ENCODE measurements around the gene OTOA. TPM values are rescaled to one million over a fixed set of nuclear protein-coding genes. Genes with fewer than 3 reads are reported as not detected.
"Not testable (repeated sequence)": the region's sequence is repeated elsewhere in the genome, so short reads cannot be mapped to it uniquely, and the experiment has no call there.

The OTOA gene
- total RNA-seq, 1 donor from 2014 or later = not detected

DNA sequence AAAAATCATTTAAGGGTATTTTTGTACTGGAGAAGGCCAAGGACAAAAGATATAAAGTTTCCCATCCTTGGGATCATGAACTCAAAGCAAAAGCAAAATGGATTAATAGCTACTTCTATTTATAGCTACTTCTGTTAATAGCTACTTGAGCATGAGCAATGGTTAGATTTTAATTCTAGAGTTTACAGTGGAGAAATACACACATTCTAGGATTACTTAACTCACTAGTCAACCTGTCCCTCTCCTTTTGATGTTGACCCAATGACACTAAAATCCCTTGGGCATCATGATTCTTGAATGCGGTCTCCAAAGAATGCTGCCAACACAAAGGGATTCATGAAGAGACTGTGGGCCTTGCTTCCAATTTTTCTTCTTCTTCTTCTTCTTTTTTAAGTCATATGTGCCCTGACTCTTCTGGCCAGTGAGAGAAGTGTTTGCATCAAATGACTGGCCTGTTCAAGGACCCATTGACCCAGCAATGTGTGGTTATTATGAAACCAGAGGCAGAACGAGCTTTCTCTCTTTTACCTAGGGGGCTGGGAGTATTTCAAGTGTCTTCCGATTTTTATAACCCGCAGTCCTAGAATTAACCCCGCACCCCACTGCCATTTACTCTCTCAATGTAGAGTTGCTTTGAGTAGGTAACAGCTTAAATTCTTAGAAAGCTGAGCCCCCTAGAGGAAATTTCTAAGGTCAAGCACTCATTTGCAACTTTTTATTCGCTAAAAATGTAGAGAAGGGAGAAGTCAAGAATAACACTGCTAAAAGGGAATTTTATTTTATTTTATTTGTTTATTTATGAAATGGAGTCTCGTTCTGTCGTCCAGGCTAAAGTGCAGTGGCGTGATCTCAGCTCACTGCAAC, 34.6 kb downstream of the OTOA start:
- H3K36me3 Mint-ChIP-seq (ENCODE audit: low read depth) = no peaks in the 10 kb centered on the region

DNA sequence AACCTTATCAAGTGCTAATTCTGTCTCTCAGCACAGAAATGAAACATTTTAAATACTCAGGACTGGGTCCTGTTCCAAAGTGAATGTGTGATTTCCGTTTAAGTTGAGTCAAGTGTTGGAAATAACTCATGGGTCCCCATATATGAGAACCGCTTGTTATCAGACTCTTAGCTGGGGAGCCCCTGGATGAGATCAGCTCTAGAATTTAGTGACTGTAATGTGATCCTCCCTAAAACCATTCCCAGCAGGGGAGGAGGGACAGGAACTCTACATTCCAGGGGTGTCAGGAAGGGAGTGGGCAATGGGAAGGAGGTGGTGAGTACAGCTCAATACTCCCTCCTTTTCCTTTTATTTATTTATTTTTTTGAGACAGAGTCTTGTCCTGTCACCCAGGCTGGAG, 37.5 kb downstream of the OTOA start:
- Mint-ChIP-seq H3K4me3 (no peak overlapping the region), H3K9me3 (no peaks in the 10 kb centered on the region), H3K27me3 (ENCODE audit: insufficient read depth) (peaks cover 9% of the 10 kb centered on the region), H3K36me3 (ENCODE audit: low read depth) (no peaks in the 10 kb centered on the region), H3K27ac (no peak overlapping the region), H3K4me1 (ENCODE audit: low read depth) (no peaks in the 10 kb centered on the region)
- no peak for DNase-seq (ENCODE audit: low spot score)
- intact Hi-C loops (cut with micrococcal nuclease) = loop anchor here (10.0 kb wide), 1 partner anchor 1364 kb away; no protein-coding TSS in a partner anchor

More for the DNA sequence above, 34.6 kb downstream of the OTOA start:
- Mint-ChIP-seq H3K9me3 (no peaks in the 10 kb centered on the region), H3K4me1 (ENCODE audit: low read depth) (no peaks in the 10 kb centered on the region), H3K4me3 (no peak overlapping the region), H3K27me3 (ENCODE audit: insufficient read depth) (peaks cover 7% of the 10 kb centered on the region), H3K27ac (no peak overlapping the region)
- DNase-seq (ENCODE audit: low spot score) = no peak
- intact Hi-C loops (cut with micrococcal nuclease) = no loop called here

DNA sequence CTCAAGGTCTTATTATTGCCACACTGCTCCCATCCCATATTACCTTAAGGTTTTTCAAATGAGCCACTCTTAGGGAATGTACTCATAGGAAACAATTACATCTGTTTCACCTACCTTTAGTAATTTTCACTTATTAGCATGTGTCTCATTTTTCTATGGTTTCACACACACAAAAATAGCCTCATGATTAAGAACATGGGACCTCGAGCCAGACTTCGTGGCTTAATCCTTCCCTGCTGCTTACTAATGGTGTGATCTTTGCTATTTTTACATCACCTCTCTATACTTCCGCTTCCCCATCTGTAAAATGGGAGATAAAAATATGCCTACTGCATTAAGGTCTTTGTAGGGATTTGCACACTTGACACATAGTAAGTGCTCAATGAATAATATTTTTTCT, 38.5 kb downstream of the OTOA start:
- H3K4me1 Mint-ChIP-seq (ENCODE audit: low read depth) = no peaks in the 10 kb centered on the region
- no peak overlapping the region for H3K4me3 Mint-ChIP-seq
- intact Hi-C loops (cut with micrococcal nuclease) = loop anchor here (10.0 kb wide), 1 partner anchor 1363 kb away; no protein-coding TSS in a partner anchor
- no peaks in the 10 kb centered on the region for H3K9me3 Mint-ChIP-seq
- DNase-seq (ENCODE audit: low spot score) = no peak
- no peaks in the 10 kb centered on the region for H3K36me3 Mint-ChIP-seq (ENCODE audit: low read depth)
- no peak overlapping the region for H3K27ac Mint-ChIP-seq
- H3K27me3 Mint-ChIP-seq (ENCODE audit: insufficient read depth) = peaks cover 7% of the 10 kb centered on the region

DNA sequence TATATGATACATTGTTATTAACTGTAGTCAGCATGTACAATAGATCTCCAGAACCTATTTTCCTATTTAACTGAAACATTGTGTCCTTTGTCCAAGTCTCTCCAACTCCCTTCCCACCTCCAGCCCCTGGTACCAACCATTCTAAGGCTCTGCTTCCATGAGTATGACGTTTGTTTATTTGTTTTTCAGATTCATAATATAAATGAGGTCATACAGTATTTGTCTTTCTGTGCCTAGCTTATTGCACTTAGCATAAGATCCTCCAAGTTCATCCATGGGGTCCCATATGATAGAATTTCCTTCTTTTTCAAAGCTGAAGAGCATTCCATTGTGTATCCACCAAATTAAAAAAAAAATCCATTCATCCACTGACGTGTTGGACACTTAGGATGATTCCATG, 39.4 kb downstream of the OTOA start:
- H3K27ac Mint-ChIP-seq = no peak overlapping the region
- no peaks in the 10 kb centered on the region for H3K36me3 Mint-ChIP-seq (ENCODE audit: low read depth)
- no peaks in the 10 kb centered on the region for H3K9me3 Mint-ChIP-seq
- no peak for DNase-seq (ENCODE audit: low spot score)
- peaks cover 9% of the 10 kb centered on the region for H3K27me3 Mint-ChIP-seq (ENCODE audit: insufficient read depth)
- H3K4me3 Mint-ChIP-seq = no peak overlapping the region
- H3K4me1 Mint-ChIP-seq (ENCODE audit: low read depth) = peaks cover under 1% of the 10 kb centered on the region
- intact Hi-C loops (cut with micrococcal nuclease) = loop anchor here (10.0 kb wide), 1 partner anchor 1362 kb away; no protein-coding TSS in a partner anchor

DNA sequence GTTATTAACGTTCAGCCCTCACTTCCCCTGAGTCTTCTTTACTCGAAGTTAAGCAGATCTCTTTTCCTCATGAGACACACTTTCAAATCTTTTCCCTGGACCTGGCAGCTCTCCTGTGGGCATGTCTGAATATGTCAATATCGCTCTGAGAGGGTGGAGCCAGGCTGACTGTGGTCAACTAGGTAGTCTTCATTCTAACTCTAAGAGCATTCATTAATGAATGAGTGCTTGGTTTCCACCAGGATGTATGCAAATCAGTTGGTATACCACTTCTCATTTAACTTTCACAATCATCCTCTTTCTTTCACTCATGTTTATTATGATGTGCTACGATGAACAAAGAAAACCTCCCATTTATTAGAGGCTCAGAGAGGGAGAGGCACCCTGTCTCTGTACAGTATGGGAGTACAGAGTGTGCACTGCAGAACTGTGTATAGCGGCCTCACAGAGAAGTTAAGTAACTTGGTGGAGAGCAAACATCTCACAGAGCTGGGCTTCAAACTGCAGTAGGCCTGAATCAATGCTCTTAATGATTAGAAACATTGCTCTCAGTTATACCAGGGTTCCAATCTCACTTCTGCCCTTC, 39.9 kb downstream of the OTOA start:
- Mint-ChIP-seq H3K9me3 (no peaks in the 10 kb centered on the region), H3K4me3 (no peak overlapping the region), H3K36me3 (ENCODE audit: low read depth) (no peaks in the 10 kb centered on the region), H3K27ac (no peak overlapping the region), H3K27me3 (ENCODE audit: insufficient read depth) (peaks cover 9% of the 10 kb centered on the region), H3K4me1 (ENCODE audit: low read depth) (peaks cover 5% of the 10 kb centered on the region)
- intact Hi-C loops (cut with micrococcal nuclease) = loop anchor here (10.0 kb wide), 1 partner anchor 1361 kb away; no protein-coding TSS in a partner anchor
- DNase-seq (ENCODE audit: low spot score) = no peak

DNA sequence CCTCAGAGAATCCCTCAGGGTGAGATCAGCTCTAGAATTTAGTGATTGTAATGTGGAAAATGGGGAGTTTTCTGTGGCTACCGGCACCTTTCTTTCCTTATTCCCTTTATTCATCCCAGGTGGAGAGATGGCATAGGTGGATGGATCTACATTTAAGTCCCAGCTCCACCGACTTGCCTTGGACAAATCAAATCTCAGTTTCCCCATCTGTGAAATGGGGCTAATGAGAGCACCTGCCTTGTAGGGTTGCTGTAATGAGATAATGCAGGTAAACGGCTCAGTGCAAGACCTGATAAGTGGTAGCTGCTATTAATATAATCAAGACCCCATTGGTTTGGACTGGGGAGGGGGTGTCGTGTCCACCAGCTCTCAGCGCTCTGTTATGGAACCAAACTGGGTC, 40.5 kb downstream of the OTOA start:
- peaks cover 7% of the 10 kb centered on the region for H3K4me1 Mint-ChIP-seq (ENCODE audit: low read depth)
- intact Hi-C loops (cut with micrococcal nuclease) = loop anchor here (10.0 kb wide), 1 partner anchor 1361 kb away; no protein-coding TSS in a partner anchor
- no peaks in the 10 kb centered on the region for H3K9me3 Mint-ChIP-seq
- no peaks in the 10 kb centered on the region for H3K36me3 Mint-ChIP-seq (ENCODE audit: low read depth)
- H3K27me3 Mint-ChIP-seq (ENCODE audit: insufficient read depth) = peaks cover 9% of the 10 kb centered on the region
- no peak for DNase-seq (ENCODE audit: low spot score)
- no peak overlapping the region for H3K4me3 Mint-ChIP-seq
- H3K27ac Mint-ChIP-seq = no peak overlapping the region

DNA sequence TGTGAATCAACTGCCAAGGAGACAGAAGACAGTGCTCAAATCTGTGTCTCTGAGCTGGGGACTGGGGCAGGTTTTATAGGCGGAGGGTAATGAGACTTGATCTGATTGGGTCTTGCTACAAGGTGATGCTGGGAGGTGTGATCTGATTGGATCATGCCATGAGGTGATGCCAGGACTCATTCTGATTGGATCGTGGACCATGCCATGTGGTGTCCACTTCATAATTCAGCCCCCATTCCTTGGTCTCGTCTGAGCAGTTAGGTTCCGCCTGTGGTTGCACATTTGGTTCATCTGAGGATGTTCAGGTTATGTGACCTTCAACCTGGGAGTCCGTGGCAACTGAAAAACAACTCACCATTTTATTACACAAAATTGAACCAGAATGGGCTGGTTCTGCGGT, 41.0 kb downstream of the OTOA start:
- Mint-ChIP-seq H3K9me3 (no peaks in the 10 kb centered on the region), H3K4me1 (ENCODE audit: low read depth) (peaks cover 7% of the 10 kb centered on the region), H3K27ac (no peak overlapping the region), H3K4me3 (no peak overlapping the region), H3K27me3 (ENCODE audit: insufficient read depth) (peaks cover 9% of the 10 kb centered on the region), H3K36me3 (ENCODE audit: low read depth) (no peaks in the 10 kb centered on the region)
- intact Hi-C loops (cut with micrococcal nuclease) = loop anchor here (5.0 to 10.0 kb wide), 2 partner anchors 107 to 1360 kb away; partner anchors contain the start of gene METTL9
- no peak for DNase-seq (ENCODE audit: low spot score)

DNA sequence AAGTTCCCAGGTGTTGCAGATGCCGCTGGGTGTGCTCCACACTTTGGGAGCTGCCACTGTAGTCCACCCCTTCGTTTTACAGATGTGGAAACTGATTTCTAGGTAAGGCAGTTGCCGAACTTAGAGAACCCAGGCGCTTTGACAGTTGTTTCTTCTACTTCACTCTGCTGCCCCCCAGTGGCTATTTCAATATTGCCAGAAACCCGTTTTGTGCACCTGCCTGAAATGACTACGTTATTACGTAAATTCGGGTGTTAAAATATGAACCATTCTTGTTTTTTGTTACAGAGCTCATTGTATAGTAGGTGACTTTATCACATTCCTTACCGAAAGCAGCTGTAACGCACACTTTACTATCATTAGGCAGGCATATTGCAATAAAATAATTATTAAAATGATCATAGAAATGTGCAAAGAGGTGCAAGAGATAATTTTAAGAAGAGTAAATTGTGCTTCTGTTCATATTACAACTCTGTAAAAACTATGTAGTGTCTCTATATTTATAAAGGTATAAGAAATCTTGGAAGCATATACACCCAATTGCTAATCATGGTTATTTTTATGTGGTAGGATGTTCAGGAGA, 44.9 kb downstream of the OTOA start:
- intact Hi-C loops (cut with micrococcal nuclease) = loop anchor here (1.0 to 10.0 kb wide), 4 partner anchors 51 to 1356 kb away; partner anchors contain the start of gene METTL9
- Mint-ChIP-seq H3K4me1 (ENCODE audit: low read depth) (peaks cover 7% of the 10 kb centered on the region), H3K9me3 (no peaks in the 10 kb centered on the region), H3K27ac (no peak overlapping the region), H3K4me3 (no peak overlapping the region), H3K36me3 (ENCODE audit: low read depth) (no peaks in the 10 kb centered on the region), H3K27me3 (ENCODE audit: insufficient read depth) (peaks cover 9% of the 10 kb centered on the region)
- peak; percentile 70 for DNase-seq (ENCODE audit: low spot score)

DNA sequence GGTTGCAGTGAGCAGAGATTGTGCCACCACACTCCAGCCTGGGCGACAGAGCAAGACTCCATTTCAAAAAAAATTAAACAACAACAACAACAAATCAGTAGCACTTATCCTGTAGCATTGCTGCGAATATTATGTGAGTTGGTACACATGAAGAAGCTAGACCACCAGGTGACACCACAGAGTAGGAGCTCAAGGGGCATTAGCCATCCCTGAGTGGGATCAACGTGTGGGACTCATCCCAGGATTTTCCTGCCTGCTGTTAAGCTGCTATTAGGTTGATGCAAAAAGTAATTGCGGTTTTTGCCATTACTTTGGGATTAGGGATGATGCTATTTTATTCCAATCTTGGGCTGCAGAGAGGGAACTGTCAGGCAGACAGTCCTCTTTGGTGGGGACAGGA, 47.2 kb downstream of the OTOA start:
- Mint-ChIP-seq H3K9me3 (no peaks in the 10 kb centered on the region), H3K27me3 (ENCODE audit: insufficient read depth) (peaks cover 4% of the 10 kb centered on the region), H3K27ac (no peak overlapping the region), H3K4me1 (ENCODE audit: low read depth) (peaks cover 7% of the 10 kb centered on the region), H3K36me3 (ENCODE audit: low read depth) (no peaks in the 10 kb centered on the region), H3K4me3 (no peak overlapping the region)
- intact Hi-C loops (cut with micrococcal nuclease) = no loop called here
- no peak for DNase-seq (ENCODE audit: low spot score)

DNA sequence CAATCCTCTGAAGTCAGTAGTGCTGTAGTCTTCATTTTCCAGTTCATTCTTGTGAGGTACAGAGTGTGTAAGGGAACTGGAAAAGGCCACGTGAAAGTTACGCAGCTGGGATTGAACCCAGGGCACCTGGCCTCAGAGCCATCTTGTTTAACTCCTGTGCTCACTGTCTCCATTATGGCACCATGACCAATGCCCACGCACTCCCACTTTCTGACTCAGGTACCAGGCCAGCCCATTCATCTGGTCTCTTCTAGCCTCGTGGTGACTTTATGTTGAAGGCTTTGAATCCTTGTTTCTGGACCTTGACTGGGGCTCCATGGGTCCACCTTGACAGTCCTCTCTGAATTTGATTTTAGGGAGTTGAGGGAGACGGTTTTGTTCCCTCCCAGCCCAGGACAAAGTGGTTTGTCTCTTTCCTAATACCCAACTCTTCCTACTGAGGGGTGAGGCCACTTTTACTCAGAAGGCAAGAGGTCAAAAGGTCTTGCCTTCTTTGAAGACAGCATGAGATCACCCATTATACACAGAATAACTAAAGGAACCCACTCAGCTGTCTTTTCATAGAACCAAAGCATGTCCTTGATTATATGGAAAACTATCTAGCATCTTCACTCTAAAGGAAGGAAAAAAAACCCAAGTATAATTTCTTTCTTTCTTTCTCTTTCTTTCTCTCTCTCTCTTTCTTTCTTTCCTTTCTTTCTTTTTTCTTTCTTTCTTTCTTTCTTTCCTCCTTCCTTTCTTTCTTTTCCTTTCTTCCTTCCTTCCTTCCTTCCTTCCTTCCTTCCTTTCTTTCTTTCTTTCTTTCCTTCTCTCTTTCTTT, 50.0 kb downstream of the OTOA start:
- peaks cover under 1% of the 10 kb centered on the region for H3K4me1 Mint-ChIP-seq (ENCODE audit: low read depth)
- H3K27me3 Mint-ChIP-seq (ENCODE audit: insufficient read depth) = peaks cover 2% of the 10 kb centered on the region
- no peak overlapping the region for H3K4me3 Mint-ChIP-seq

DNA sequence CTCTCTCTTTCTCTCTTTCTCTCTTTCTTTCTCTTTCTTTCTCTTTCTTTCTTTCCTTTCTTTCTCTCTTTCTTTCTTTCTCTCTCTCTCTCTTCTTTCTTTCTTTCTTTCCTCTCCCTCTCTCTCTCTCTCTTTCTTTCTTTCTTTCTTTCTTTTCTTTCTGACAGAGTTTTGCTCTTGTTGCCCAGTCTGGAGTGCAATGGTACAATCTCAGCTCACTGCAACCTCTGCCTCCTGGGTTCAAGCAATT, 50.5 kb downstream of the OTOA start:
- H3K27ac Mint-ChIP-seq; DNase-seq (ENCODE audit: low spot score); H3K27me3 Mint-ChIP-seq (ENCODE audit: insufficient read depth); H3K4me3 Mint-ChIP-seq; intact Hi-C loops (cut with micrococcal nuclease); H3K4me1 Mint-ChIP-seq (ENCODE audit: low read depth); H3K36me3 Mint-ChIP-seq (ENCODE audit: low read depth); H3K9me3 Mint-ChIP-seq: not testable (repeated sequence)

More for the DNA sequence above, 50.0 kb downstream of the OTOA start:
- no peak for DNase-seq (ENCODE audit: low spot score)
- Mint-ChIP-seq H3K36me3 (ENCODE audit: low read depth) (no peaks in the 10 kb centered on the region), H3K9me3 (no peaks in the 10 kb centered on the region), H3K27ac (no peak overlapping the region)
- intact Hi-C loops (cut with micrococcal nuclease) = no loop called here

DNA sequence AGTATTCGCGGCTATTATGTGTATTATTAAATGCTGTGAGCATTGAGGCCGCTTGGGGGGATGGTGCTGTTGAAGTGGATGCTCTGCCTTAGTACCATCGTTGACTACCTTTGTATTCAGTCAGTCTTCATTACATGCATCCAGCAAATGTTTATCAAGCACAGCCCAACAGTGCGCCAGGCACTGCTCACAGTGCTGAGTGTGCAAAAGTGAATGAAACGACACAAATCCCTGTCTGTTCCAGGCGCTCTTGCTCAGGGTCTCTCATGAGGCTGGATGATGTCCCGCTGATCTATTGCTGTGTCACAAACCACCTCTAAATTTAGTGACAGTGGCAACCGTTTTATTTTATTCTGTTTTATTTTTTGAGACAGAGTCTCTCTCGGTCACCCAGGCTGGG, 53.8 kb downstream of the OTOA start:
- Mint-ChIP-seq H3K36me3 (ENCODE audit: low read depth) (no peaks in the 10 kb centered on the region), H3K4me1 (ENCODE audit: low read depth) (no peaks in the 10 kb centered on the region), H3K4me3 (no peak overlapping the region), H3K27ac (no peak overlapping the region), H3K9me3 (no peaks in the 10 kb centered on the region), H3K27me3 (ENCODE audit: insufficient read depth) (peaks cover 2% of the 10 kb centered on the region)
- intact Hi-C loops (cut with micrococcal nuclease) = no loop called here
- DNase-seq (ENCODE audit: low spot score) = no peak

Data from activated T-helper 1 cell treated with anti-CD3 and anti-CD28 coated beads, Interleukin-12 subunit alpha, Interleukin-12 subunit beta, Interleukin-2, Interleukin-4 antibody, amounts not matched to agents 30 ng/mL and 10 ng/mL and 1 ng/mL, durations not matched to agents 14 hours and 24 hours and 36 hours (primary cell).